Stimulated activated naive CD8-positive, alpha-beta T cell treated with anti-CD3 and anti-CD28 coated beads, Interleukin-15, amount 100 ng/mL, for 72 hours (primary cell): ENCODE measurements around the gene ACOT11.

Experiments used
- ATAC-seq: fragments of 150-1000 bp; cut with Tn5 transposase; 2 replicates; pipeline ENCODE4 v1.10.0; 2021; ENCODE audit warnings: mild to moderate bottlenecking, moderate library complexity
- DNase-seq, 2 donors: peaks; one replicate each; pipeline ENCODE4 v3.0.0; 2021 to 2022
- H3K27ac Mint-ChIP-seq, 2 donors: one replicate each; pipeline ENCODE4 v1.8.0; 2022; ENCODE audit warnings: mild to moderate bottlenecking in 2 of 2, mixed read lengths in 2 of 2, moderate library complexity in 2 of 2
- H3K27me3 Mint-ChIP-seq: one replicate; pipeline ENCODE4 v1.8.0; 2022; ENCODE audit warnings: mixed read lengths
- H3K4me1 Mint-ChIP-seq: one replicate; pipeline ENCODE4 v1.8.0; 2022; ENCODE audit warnings: mild to moderate bottlenecking, mixed read lengths
- H3K4me3 Mint-ChIP-seq, 2 donors: one replicate each; pipeline ENCODE4 v1.8.0; 2022; ENCODE audit warnings: mild to moderate bottlenecking in 2 of 2, mixed read lengths in 2 of 2, moderate library complexity in 1 of 2
- H3K9me3 Mint-ChIP-seq, 2 donors: one replicate each; pipeline ENCODE4 v1.8.0; 2022; ENCODE audit warnings: mixed read lengths in 2 of 2

The ACOT11 gene

GRCh38 chr1:54585181-54586066, 37.4 kb downstream of the ACOT11 start:
- Mint-ChIP-seq H3K4me1 (peaks cover 9% of the 10 kb centered on the region), H3K27ac (peak overlapping the region in 1 of 2 donors; percentile 67), H3K27me3 (no peaks in the 10 kb centered on the region), H3K4me3 (no peak overlapping the region), H3K9me3 (no peaks in the 10 kb centered on the region)
- DNase-seq: no peak
- ATAC-seq: no peak

DNA sequence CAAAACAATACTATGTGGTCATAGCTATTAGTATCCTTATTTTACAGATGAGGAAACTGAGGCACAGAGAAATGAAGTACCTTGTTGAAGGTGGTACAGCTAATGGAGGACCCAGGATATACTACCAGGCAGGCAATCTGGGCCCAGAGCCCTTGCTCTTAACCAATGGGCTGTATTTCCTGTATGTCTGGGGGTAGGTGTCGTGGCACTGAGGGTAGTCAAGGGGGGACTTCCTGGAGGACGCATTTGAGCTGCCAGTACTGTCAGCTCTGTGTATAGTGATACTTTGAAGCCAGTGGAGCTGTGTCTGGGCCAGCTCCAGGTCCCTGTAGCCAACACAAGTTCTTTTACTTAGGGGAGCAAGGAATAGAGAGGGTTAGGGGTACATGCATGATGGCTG, 40.3 kb downstream of the ACOT11 start:
- Mint-ChIP-seq H3K4me3 (no peak overlapping the region), H3K9me3 (no peaks in the 10 kb centered on the region), H3K27me3 (no peaks in the 10 kb centered on the region), H3K4me1 (peaks cover 9% of the 10 kb centered on the region), H3K27ac (peak overlapping the region; percentile 29 to 77)
- no peak for DNase-seq
- peak; percentile 52 for ATAC-seq

- Mint-ChIP-seq H3K9me3 (no peaks in the 10 kb centered on the region), H3K27me3 (no peaks in the 10 kb centered on the region), H3K4me1 (peaks cover 9% of the 10 kb centered on the region), H3K27ac (no peak overlapping the region), H3K4me3 (no peak overlapping the region)
- DNase-seq (no peak), ATAC-seq (no peak)
Observed at GRCh38 chr1:54591127-54591756, 43.2 kb downstream of the ACOT11 start.

- no peak for DNase-seq
- no peak for ATAC-seq
- Mint-ChIP-seq H3K4me3 (no peak overlapping the region), H3K9me3 (no peaks in the 10 kb centered on the region), H3K27ac (no peak overlapping the region), H3K4me1 (peaks cover 2% of the 10 kb centered on the region), H3K27me3 (no peaks in the 10 kb centered on the region)
Observed at GRCh38 chr1:54593571-54594160, 45.6 kb downstream of the ACOT11 start.

DNA sequence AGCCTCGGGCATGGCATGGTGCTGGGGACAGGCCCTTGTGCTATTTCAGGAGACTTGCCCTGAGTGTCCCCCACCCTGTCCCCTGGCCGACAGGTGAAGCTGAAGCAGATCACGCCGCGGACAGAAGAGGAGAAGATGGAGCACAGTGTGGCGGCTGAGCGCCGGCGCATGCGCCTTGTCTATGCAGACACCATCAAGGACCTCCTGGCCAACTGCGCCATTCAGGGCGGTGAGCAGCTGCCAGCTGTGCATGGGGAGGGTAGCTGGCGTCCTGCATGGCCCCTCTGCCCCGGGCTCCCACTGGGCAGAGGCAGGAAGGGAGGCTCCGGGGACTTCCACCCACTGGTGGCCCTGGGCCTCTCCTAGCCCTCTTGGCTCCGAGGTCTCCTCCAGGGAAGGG, 46.4 kb downstream of the ACOT11 start:
- Mint-ChIP-seq H3K4me3 (no peak overlapping the region), H3K4me1 (no peaks in the 10 kb centered on the region), H3K27ac (no peak overlapping the region), H3K27me3 (no peaks in the 10 kb centered on the region), H3K9me3 (no peaks in the 10 kb centered on the region)
- ATAC-seq: peak; percentile 28
- no peak for DNase-seq

DNA sequence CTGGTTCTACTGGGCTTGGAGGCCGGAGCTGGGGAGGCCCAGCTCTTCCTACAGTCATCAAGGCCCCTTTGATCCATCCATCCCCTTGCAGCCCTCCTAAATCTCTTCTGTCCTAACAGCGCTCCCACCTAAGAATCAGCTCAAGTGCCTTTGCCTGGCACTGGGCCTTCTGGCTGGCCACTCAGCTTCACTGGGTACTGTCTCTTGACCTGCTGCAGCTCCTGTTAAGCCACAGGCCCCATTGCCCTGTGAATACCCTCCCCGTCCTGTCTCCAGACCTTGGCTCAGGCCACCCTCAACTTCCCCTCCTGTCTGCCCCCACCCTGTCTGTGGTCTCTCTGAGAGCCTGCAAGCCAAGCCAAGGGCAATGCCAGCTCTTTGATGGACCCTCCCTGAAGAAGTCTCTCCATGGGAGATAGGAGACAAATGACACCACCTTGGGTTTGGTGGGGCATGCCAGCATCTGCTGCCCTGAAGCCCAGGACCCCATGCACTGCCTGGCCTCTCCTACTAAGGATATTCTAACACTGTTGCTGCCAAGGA, 48.0 kb downstream of the ACOT11 start:
- ATAC-seq: no peak
- no peak overlapping the region for H3K4me3 Mint-ChIP-seq

GRCh38 chr1:54596756-54597155, 48.7 kb downstream of the ACOT11 start:
- H3K4me3 Mint-ChIP-seq: no peak overlapping the region
- H3K9me3 Mint-ChIP-seq: no peaks in the 10 kb centered on the region
- no peaks in the 10 kb centered on the region for H3K4me1 Mint-ChIP-seq
- H3K27ac Mint-ChIP-seq: no peak overlapping the region
- no peak for ATAC-seq
- DNase-seq: no peak
- H3K27me3 Mint-ChIP-seq: no peaks in the 10 kb centered on the region

More for the DNA sequence above, 48.0 kb downstream of the ACOT11 start:
- Mint-ChIP-seq H3K27me3 (no peaks in the 10 kb centered on the region), H3K27ac (peak overlapping the region in 1 of 2 donors; percentile 21), H3K9me3 (no peaks in the 10 kb centered on the region), H3K4me1 (no peaks in the 10 kb centered on the region)
- DNase-seq: no peak

DNA sequence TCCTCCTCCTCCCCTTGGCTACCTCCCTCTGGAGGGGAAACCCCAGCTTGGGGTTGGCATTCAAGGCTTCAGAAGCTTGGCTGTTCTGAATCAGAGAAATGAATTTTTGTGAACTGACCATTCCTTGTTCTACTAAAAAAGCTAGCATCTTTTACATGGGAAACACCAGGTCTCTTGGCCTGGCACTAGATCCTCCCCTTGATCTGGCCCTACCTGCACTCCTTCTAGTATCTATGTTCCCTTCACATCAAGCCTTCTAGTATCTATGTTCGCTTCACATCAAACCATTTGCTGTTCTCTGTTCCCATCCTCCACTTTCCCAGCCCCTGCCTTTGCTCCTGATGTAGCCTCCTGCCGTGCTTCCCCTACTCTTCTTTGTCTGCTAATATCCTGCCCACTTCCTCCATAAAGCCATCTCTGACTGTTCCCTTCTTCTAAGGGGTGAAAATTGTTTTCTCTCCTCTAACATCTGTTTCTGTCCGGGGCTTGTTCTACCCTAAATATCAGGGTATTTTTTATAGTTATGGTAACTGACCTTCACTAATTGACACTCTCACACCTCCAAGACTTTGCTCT, 49.5 kb downstream of the ACOT11 start:
- DNase-seq (no peak), ATAC-seq (no peak)
- Mint-ChIP-seq H3K27me3 (no peaks in the 10 kb centered on the region), H3K4me3 (no peak overlapping the region), H3K27ac (no peak overlapping the region), H3K9me3 (no peaks in the 10 kb centered on the region), H3K4me1 (no peaks in the 10 kb centered on the region)

DNA sequence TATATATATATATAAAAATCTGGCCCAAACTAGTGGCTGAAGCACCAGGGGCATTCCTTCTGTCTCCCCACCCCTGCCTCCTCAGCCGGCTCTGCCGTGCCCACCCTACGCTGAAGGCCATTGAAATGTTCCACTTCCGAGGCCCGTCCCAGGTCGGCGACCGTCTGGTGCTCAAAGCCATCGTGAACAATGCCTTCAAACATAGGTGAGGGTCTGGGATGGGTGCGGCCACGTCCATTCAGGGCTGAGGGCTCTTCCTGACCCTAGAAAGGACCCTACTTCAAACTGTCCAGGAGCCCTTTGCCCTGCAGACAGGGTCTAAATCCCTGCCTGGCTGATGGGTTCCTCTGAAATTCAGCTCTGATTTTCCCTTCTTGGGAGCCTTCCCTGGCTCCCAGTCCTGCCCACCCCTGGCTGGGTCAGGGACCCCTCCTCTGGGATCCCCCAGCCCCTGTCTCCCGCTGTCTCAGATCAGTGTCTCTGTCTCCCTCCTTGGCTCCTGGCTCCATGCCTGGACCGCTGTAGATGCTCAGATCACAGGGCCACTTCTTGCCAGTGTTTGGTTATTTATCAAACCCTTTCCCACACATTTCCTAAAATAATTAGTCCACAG, 51.3 kb downstream of the ACOT11 start:
- DNase-seq: no peak
- Mint-ChIP-seq H3K9me3 (no peaks in the 10 kb centered on the region), H3K27me3 (no peaks in the 10 kb centered on the region), H3K4me1 (peaks cover 4% of the 10 kb centered on the region), H3K27ac (no peak overlapping the region), H3K4me3 (no peak overlapping the region)
- no peak for ATAC-seq

GRCh38 chr1:54600947-54601721, 53.1 kb downstream of the ACOT11 start:
- Mint-ChIP-seq H3K27ac (no peak overlapping the region), H3K27me3 (no peaks in the 10 kb centered on the region), H3K9me3 (no peaks in the 10 kb centered on the region), H3K4me1 (peaks cover 15% of the 10 kb centered on the region), H3K4me3 (no peak overlapping the region)
- ATAC-seq: no peak
- DNase-seq: no peak

DNA sequence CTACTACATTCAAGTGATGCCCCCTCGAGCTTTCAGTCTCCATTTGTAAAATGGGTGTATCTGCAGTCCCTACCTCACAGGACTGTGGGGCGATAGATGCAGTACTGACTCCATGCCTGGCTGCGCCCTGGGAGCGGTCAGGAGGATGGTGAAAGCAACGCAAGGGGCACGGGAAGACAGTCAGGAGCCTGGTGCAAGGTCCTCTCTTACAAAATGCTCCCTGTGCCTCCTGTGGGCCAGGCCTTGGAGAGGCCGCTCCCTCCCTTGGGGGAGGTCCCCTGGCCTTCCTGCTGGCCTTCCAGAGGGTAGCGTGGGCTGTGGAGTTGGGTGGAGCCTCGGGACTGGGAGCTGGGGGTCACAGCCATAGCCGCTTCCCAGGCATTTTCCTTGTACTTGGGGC, 53.7 kb downstream of the ACOT11 start:
- H3K9me3 Mint-ChIP-seq: no peaks in the 10 kb centered on the region
- no peaks in the 10 kb centered on the region for H3K27me3 Mint-ChIP-seq
- H3K4me1 Mint-ChIP-seq: peaks cover 15% of the 10 kb centered on the region
- no peak for ATAC-seq
- H3K27ac Mint-ChIP-seq: no peak overlapping the region
- DNase-seq: no peak
- H3K4me3 Mint-ChIP-seq: no peak overlapping the region

- H3K4me3 Mint-ChIP-seq: no peak overlapping the region
- H3K9me3 Mint-ChIP-seq: no peaks in the 10 kb centered on the region
- peaks cover 15% of the 10 kb centered on the region for H3K4me1 Mint-ChIP-seq
- ATAC-seq: no peak
- no peaks in the 10 kb centered on the region for H3K27me3 Mint-ChIP-seq
- DNase-seq: no peak
- no peak overlapping the region for H3K27ac Mint-ChIP-seq
Observed at GRCh38 chr1:54602554-54602953, 54.5 kb downstream of the ACOT11 start.

GRCh38 chr1:54603241-54603640, 55.2 kb downstream of the ACOT11 start:
- Mint-ChIP-seq H3K27me3 (no peaks in the 10 kb centered on the region), H3K4me1 (peaks cover 15% of the 10 kb centered on the region), H3K4me3 (no peak overlapping the region), H3K27ac (peak overlapping the region in 1 of 2 donors; percentile 27), H3K9me3 (no peaks in the 10 kb centered on the region)
- DNase-seq (no peak), ATAC-seq (no peak)

DNA sequence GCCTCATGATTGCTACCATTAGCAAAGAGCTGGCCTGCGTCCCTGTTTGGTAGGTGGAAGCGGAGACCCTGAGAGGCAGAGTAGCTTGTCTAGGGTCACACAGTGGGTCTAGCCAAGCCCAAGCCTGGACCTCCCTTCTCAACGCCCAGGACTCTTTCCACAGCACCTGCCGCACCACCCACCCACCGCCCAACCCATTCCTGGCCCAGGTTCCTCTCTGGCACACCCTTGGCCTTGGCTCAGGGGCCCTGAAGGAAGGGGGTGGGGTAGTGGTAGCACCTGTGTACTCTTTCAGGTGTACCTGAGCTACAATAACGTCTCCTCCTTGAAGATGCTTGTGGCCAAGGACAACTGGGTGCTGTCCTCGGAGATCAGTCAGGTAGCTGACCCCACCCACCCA, 56.0 kb downstream of the ACOT11 start:
- peak overlapping the region in 1 of 2 donors; percentile 67 for H3K27ac Mint-ChIP-seq
- DNase-seq (no peak), ATAC-seq (no peak)
- no peak overlapping the region for H3K4me3 Mint-ChIP-seq
- H3K27me3 Mint-ChIP-seq: no peaks in the 10 kb centered on the region
- peaks cover 15% of the 10 kb centered on the region for H3K4me1 Mint-ChIP-seq
- H3K9me3 Mint-ChIP-seq: no peaks in the 10 kb centered on the region
